Endothelial cell of umbilical vein (primary cell): Measurements from ENCODE around the gene RANBP17. TPM values are rescaled to one million over a fixed set of nuclear protein-coding genes. Genes with fewer than 3 reads are reported as not detected.

Experiments
- BruUV-seq: library from RNA; stranded (reverse); fragments of 400-500 nt; replicated peaks from 2 replicates; lab custom pipeline; 2021; lab: Mats Ljungman, UMichigan
- CTCF ChIA-PET: fragments of 300-600, 350-600 bp; sonication (Branson Sonifier 250); formaldehyde crosslinking; loops from one replicate; lab custom pipeline; 2021; ENCODE audit warnings: antibody characterized with exemption, inconsistent platforms; lab: Charles Lee
- POLR2A ChIA-PET: fragments of 300-600, 350-600 bp; sonication (Branson Sonifier 250); formaldehyde crosslinking; loops from one replicate; lab custom pipeline; 2021; ENCODE audit warnings: antibody characterized with exemption, inconsistent platforms; lab: Charles Lee
- DNase-seq: peaks from one replicate; pipeline ENCODE4 v3.0.0-alpha.2; 2011; ENCODE audit warnings: low read depth, low spot score
- FAIRE-seq: peaks from 2 replicates; lab custom pipeline; 2011; peaks lifted over from hg19 to GRCh38; lab: Jason Lieb, UNC
- H2AFZ ChIP-seq: 2 replicates; pipeline ENCODE4 v1.6.0; 2012; ENCODE audit warnings: low read depth, low read length, control low read depth, inconsistent platforms
- H3K27ac ChIP-seq: 2 replicates; pipeline ENCODE4 v1.5.1; 2011; ENCODE audit warnings: low read depth, mild to moderate bottlenecking, control low read depth, low read length, moderate library complexity; ENCODE audit not compliant: insufficient read depth
- H3K27me3 ChIP-seq, 2 experiments: 2 replicates each; pipeline versions ENCODE4 v1.6.0 to v1.6.1; 2011; ENCODE audit warnings: low read length in 2 of 2, mixed read lengths in 1 of 2; ENCODE audit not compliant: control insufficient read depth in 2 of 2, insufficient read depth in 2 of 2
- H3K36me3 ChIP-seq, 2 experiments: 2 replicates in 1 of 2; 3 replicates in 1 of 2; pipeline ENCODE4 v1.5.1; 2011; ENCODE audit warnings: low read length in 2 of 2, mild to moderate bottlenecking in 1 of 2, moderate library complexity in 1 of 2; ENCODE audit not compliant: control insufficient read depth in 2 of 2, insufficient read depth in 2 of 2; ENCODE audit errors: extremely low read depth in 1 of 2
- H3K4me1 ChIP-seq: 3 replicates; pipeline ENCODE4 v1.5.1; 2011; ENCODE audit warnings: mild to moderate bottlenecking, low read length; ENCODE audit not compliant: control insufficient read depth, insufficient read depth; ENCODE audit errors: extremely low read depth
- H3K4me2 ChIP-seq: 2 replicates; pipeline ENCODE4 v1.6.1; 2011; ENCODE audit warnings: low read length, control low read depth, mixed read lengths; ENCODE audit not compliant: insufficient read depth
- H3K4me3 ChIP-seq, 3 experiments: fragments of 200-600 bp in 1 of 3; sonication (generic), shearing (Covaris generic) in 1 of 3; replicated peaks in 1 of 3; 2 replicates each; pipeline ENCODE4 v1.5.1; 2011 to 2016; ENCODE audit warnings: control low read depth in 3 of 3, low read length in 3 of 3, mild to moderate bottlenecking in 2 of 3, inconsistent platforms in 1 of 3, low read depth in 1 of 3, moderate library complexity in 1 of 3; ENCODE audit not compliant: insufficient read depth in 1 of 3
- H3K79me2 ChIP-seq: 2 replicates; pipeline ENCODE4 v1.6.0; 2012; ENCODE audit warnings: low read length, inconsistent platforms; ENCODE audit not compliant: control insufficient read depth, insufficient read depth
- H3K9ac ChIP-seq: replicated peaks from 2 replicates; pipeline ENCODE3; 2011; ENCODE audit warnings: low read length, control low read depth; ENCODE audit not compliant: insufficient read depth; ENCODE audit errors: extremely low read depth
- H3K9me1 ChIP-seq: replicated peaks from 3 replicates; pipeline ENCODE4 v1.6.0; 2011; ENCODE audit warnings: mild to moderate bottlenecking, low read length; ENCODE audit not compliant: control insufficient read depth, insufficient read depth; ENCODE audit errors: extremely low read depth
- H3K9me3 ChIP-seq: replicated peaks from 2 replicates; pipeline ENCODE4 v1.5.1; 2012; ENCODE audit warnings: low read length, inconsistent platforms; ENCODE audit not compliant: control insufficient read depth, insufficient read depth
- H4K20me1 ChIP-seq: replicated peaks from 2 replicates; pipeline ENCODE3; 2011; ENCODE audit warnings: mild to moderate bottlenecking, low read length; ENCODE audit not compliant: control insufficient read depth, insufficient read depth; ENCODE audit errors: extremely low read depth
- CTCF ChIP-seq, 2 donors: IDR thresholded peaks; 1 replicate in 1 of 2; 2 replicates in 1 of 2; pipeline ENCODE4 v1.5.1; 2011; ENCODE audit warnings: low read length in 2 of 2, mild to moderate bottlenecking in 2 of 2, moderate library complexity in 2 of 2, control low read depth in 1 of 2, inconsistent platforms in 1 of 2, low read depth in 1 of 2; ENCODE audit not compliant: insufficient read depth in 1 of 2; ENCODE audit errors: extremely low read depth in 1 of 2
- EZH2 ChIP-seq: IDR thresholded peaks from 2 replicates; pipeline ENCODE4 v1.6.1; 2012; ENCODE audit warnings: borderline replicate concordance, low read depth, mild to moderate bottlenecking, moderate library complexity, low read length, inconsistent platforms; ENCODE audit not compliant: severe bottlenecking
- FOS ChIP-seq: IDR thresholded peaks from 2 replicates; pipeline ENCODE4 v1.6.1; 2011; ENCODE audit warnings: mild to moderate bottlenecking, low read length, moderate library complexity, borderline replicate concordance; ENCODE audit not compliant: insufficient read depth
- GATA2 ChIP-seq: IDR thresholded peaks from 2 replicates; pipeline ENCODE4 v1.7.0; 2011; ENCODE audit warnings: low read depth, mild to moderate bottlenecking, moderate library complexity, mixed read lengths, low read length; ENCODE audit not compliant: insufficient read length, insufficient read depth
- JUN ChIP-seq: IDR thresholded peaks from 2 replicates; pipeline ENCODE4 v1.6.1; 2011; ENCODE audit warnings: borderline replicate concordance, low read depth; ENCODE audit not compliant: insufficient read length, insufficient read depth
- MAX ChIP-seq: IDR thresholded peaks from 2 replicates; pipeline ENCODE4 v1.6.1; 2011; ENCODE audit not compliant: insufficient read depth, insufficient read length
- MYC ChIP-seq: IDR thresholded peaks from one replicate; pipeline ENCODE4 v1.6.1; 2011; ENCODE audit warnings: mild to moderate bottlenecking, low read depth, low read length
- POLR2A ChIP-seq: IDR thresholded peaks from 2 replicates; pipeline ENCODE4 v1.6.1; 2012; ENCODE audit warnings: low read depth, mild to moderate bottlenecking, control low read depth, low read length
- POLR2AphosphoS5 ChIP-seq: IDR thresholded peaks from 2 replicates; pipeline ENCODE4 v1.6.1; 2012; ENCODE audit warnings: low read depth, mild to moderate bottlenecking, control low read depth, low read length, moderate library complexity; ENCODE audit not compliant: insufficient read depth
- dilution Hi-C: fragments of 300-500 bp; cut with MboI; formaldehyde crosslinking; loops from one replicate; pipeline ENCODE4 v1.15.0; 2019; ENCODE audit warnings: low sequenced_read_pairs; ENCODE audit not compliant: extremely low pct_ligation_motif_present
- intact Hi-C: fragments of 100-400 bp; cut with micrococcal nuclease; formaldehyde crosslinking; loops from one replicate; pipeline ENCODE4 v1.10.0; 2022
- polyA plus RNA-seq, 4 experiments: library from polyadenylated mRNA; depleted of rRNA in 3 of 4; stranded (reverse) in 3 of 4; unstranded in 1 of 4; fragments of >200 nt; gene quantifications; 2 replicates each; pipeline versions ENCODE4 v1.2.1 to v1.2.3, GENCODE V29; 2011 to 2012; ENCODE audit warnings: missing spikeins in 1 of 4
- total RNA-seq: library from RNA; stranded (reverse); gene quantifications from 2 replicates; pipeline ENCODE4 v1.2.3, GENCODE V29; 2021

The RANBP17 gene
- total and polyA plus RNA-seq, 2 donors (not counting 3 experiments of a cell fraction or from before 2014, with no cell fraction given) = 5.6 to 13.6 TPM

- POLR2A ChIA-PET = no interaction called here
- Histone ChIP-seq H3K4me3 (no peak overlapping the region), H3K9me1 (no peaks in the 10 kb centered on the region), H2AFZ (no peak overlapping the region), H3K27ac (no peak overlapping the region), H3K27me3 (no peaks in the 10 kb centered on the region), H3K9ac (no peak overlapping the region), H3K79me2 (no peaks in the 10 kb centered on the region), H3K9me3 (no peaks in the 10 kb centered on the region), H4K20me1 (no peaks in the 10 kb centered on the region), H3K36me3 (no peaks in the 10 kb centered on the region), H3K4me1 (no peaks in the 10 kb centered on the region), H3K4me2 (no peak overlapping the region)
- intact Hi-C loops (no loop called here), dilution Hi-C loops (no loop called here)
- DNase-seq (no peak), FAIRE-seq (no peak)
- no peak for TF ChIP-seq POLR2A
- no peak for TF ChIP-seq POLR2AphosphoS5
- no peak for TF ChIP-seq GATA2
- TF ChIP-seq FOS = no peak
- TF ChIP-seq MYC = no peak
- no peak for TF ChIP-seq MAX
- no peak for TF ChIP-seq EZH2
- no peak for TF ChIP-seq CTCF (IDR thresholded peaks at IDR 0.05; ENCODE audit: extremely low read depth in 1 of 2, insufficient read depth in 1 of 2, low read depth in 1 of 2, low read length in 2 of 2)
- TF ChIP-seq JUN = no peak
- CTCF ChIA-PET = no interaction called here
- BruUV-seq = no TSS peak
These were observed 17.2 kb upstream of the RANBP17 start for GRCh38 chr5:170844651-170845050.
